ENCODE measurements around the gene AGXT.
A peak's percentile ranks its signal among the peaks of the same experiment; 100 is the strongest.

The AGXT gene

DNA sequence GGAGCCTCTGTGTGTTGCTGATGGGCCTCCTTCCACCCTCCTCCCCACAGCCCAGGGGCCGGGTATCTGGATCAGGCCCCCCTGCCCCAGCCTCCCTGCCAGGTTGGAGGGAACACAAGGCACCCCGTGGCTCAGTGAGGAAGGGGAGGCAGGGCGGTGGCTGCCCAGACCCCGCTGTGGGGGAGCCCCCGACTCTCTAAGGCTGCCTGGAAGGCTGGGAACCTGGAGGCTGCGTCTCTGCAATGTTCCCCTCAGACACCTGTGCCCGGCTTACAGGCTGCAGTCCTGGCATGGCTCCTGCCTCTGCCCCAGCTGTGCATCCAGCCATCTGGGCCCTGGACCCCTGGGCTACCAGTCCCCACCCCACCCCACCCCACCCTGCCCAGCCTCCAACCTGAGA, 27.8 kb downstream of the AGXT start:
- peaks cover 11% of the 10 kb centered on the region for H3K4me1 Mint-ChIP-seq
- no peak overlapping the region for H3K27ac Mint-ChIP-seq
- H3K4me3 Mint-ChIP-seq, result no peak overlapping the region
- no peak for ATAC-seq
- peaks cover 6% of the 10 kb centered on the region for H3K27me3 Mint-ChIP-seq
- H3K9me3 Mint-ChIP-seq, result no peaks in the 10 kb centered on the region
- DNase-seq, result no peak

DNA sequence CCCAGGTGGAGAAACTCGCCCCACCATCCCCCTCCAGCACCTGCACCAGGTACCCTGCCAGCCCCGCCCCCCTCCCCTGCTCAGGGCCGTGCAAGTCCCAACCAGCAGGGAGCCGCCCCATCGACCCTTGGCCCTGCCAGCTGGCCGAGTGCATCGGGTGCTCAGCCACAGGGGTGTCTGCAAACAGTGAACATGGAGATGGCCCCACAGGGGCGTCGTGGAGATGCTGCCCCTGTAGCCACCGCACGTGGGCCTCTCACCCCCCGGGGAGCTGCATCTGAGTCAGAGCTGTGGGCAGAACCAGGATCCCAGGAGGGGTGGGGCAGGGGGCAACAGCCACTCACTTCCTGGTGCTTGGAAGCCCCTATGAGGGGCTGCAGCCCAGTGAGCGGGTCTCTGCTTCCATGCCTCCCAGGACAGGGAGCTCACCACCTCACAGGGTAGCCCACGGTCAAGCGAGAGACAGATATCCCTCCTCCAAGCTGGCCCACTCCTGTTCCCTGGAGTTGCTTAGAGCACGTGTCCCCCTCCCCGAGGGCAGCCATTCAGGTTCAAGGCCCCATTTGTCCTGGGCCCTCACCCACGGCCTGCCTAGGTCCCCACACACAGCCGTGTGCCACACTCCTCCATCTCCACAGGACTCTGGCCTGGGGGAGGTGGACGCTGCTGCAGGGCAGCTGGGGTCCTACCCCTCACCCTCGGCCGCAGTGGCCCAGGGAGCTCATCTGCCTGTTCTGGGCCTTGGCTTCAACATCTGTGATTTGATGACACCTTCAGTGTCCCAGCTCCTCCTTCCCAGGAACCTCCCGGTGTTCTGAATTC, 28.5 kb downstream of the AGXT start:
- no peak overlapping the region for H3K4me3 Mint-ChIP-seq
- H3K27me3 Mint-ChIP-seq, result peaks cover 9% of the 10 kb centered on the region
- H3K9me3 Mint-ChIP-seq, result no peaks in the 10 kb centered on the region
- no peak overlapping the region for H3K27ac Mint-ChIP-seq
- no peak for DNase-seq
- no peak for ATAC-seq
- H3K4me1 Mint-ChIP-seq, result peaks cover 11% of the 10 kb centered on the region

DNA sequence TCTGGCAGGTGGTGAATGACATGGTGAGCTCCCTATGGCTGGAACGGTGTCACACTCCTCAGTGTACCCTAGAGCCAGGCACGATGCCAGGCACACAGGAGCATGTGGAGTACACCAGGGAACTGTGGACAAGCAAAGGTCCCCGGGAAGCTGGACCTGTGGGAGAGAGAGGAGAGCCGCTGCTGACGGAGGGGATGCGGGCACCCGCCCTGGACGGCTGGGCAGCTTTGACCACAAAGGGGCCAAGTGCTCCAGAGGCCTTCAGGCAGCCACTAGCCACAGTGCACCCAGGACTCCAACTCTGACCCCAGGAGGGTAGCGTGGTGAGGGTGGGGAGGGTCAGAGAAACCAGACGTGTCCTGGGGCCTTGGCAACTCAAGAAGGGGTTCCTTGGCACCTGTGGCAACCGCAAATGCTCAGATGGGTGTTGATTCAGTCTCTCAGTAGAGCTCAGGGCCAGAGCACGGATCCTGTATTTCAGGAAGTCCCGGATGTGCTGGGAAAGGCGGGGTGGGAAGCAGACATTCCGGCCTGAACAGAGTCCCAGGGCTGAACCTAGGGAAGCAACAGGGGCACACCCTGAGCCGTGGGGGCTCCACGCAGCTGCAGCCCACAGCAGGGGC, 29.6 kb downstream of the AGXT start:
- peaks cover 16% of the 10 kb centered on the region for H3K27me3 Mint-ChIP-seq
- H3K9me3 Mint-ChIP-seq, result no peaks in the 10 kb centered on the region
- H3K4me1 Mint-ChIP-seq, result peaks cover 11% of the 10 kb centered on the region
- ATAC-seq, result no peak
- H3K4me3 Mint-ChIP-seq, result no peak overlapping the region
- no peak for DNase-seq
- no peak overlapping the region for H3K27ac Mint-ChIP-seq

DNA sequence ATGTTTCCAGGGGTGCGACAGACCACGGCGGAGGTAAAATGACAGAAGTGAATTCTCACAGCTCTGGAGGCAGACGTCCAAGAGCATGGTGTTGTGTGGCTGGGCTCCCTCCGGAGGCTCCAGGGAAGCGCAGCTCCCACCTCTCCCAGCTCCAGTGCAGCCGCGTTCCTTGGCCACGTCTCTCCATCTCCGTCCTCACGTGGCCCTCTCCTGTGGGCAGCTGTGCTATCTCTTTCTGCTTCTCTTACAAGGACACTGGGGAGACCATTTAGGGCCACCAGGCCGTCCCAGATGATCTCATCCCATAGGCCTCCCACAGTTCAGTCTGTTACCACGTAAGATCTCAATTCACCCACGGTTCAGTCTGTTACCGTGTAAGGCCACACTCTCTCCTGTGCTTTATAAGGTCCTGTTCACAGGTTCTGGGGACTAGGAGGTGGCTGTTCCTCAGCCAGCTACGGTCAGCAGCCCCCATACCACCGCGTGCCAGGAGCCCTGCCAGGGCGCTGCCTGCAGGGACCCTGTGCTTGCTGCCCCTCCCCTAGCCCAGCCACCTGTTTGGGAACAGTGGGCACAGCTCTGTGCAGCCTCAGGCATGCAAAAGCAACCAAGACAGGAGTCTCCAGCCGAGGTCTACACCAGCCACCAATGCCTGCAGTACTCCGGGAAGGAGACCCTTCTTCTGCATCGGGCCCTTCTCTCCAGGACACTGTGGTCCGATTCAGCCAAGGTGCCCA, 30.3 kb downstream of the AGXT start:
- no peak overlapping the region for H3K4me3 Mint-ChIP-seq
- H3K4me1 Mint-ChIP-seq, result peaks cover 4% of the 10 kb centered on the region
- ATAC-seq (no peak), DNase-seq (no peak)
- H3K27ac Mint-ChIP-seq, result no peak overlapping the region
- H3K9me3 Mint-ChIP-seq, result no peaks in the 10 kb centered on the region
- H3K27me3 Mint-ChIP-seq, result peaks cover 16% of the 10 kb centered on the region

DNA sequence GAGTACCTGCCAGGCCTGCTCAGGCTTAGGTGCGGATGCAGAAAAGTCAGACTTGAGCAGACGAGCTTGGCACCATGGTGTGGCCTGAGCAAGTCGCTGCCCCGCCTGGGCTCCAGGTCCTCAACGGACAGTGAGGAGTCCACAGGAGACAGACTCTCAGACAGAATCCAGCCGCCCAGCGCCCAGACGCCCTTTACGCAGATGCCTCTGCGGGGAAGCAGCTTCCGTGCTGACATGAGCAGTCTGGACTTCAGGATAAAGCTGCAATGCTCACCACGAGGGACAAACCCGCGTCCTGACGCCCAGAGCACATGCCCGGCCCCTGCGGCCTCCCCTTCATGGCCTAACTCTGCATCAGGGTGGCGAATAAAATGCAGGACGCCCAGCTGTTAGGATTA, 30.8 kb downstream of the AGXT start:
- H3K4me3 Mint-ChIP-seq, result no peak overlapping the region
- H3K4me1 Mint-ChIP-seq, result no peaks in the 10 kb centered on the region
- no peak overlapping the region for H3K27ac Mint-ChIP-seq
- no peaks in the 10 kb centered on the region for H3K9me3 Mint-ChIP-seq
- no peak for DNase-seq
- no peak for ATAC-seq
- peaks cover 16% of the 10 kb centered on the region for H3K27me3 Mint-ChIP-seq

DNA sequence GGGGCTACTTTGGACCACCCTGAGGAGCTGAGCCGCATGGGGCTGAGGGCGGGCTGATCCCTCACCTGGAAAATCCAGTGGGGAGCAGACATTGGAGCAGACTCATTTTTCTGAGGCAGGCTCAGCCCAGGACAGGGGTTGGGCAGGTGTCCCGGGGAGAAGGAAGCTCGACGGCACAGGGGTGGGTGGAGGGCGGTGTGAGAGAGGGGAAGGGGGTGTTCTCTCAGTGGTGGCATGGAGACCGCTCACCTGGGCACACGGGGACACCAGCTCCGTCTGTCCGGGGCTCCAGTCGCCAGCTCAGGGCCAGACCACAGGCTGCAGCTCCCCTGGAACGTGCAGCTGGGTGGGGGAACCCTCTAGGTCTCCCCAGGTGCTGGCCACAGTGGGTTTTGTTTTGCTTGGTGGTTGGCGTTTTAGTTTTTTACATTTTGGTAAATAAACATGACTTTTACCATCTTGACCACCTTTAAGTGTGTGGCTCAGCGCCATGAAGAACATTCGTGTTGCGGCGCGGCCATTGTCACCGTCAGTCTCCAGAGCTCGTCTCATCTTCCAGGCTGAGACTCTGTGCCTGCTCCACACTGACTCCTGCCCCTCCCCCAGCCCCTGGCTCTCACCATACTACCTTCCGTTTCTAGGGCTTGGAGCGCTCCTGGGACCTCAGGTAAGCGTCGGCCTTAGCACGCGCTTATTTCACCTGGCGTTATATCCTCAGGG, 31.7 kb downstream of the AGXT start:
- no peaks in the 10 kb centered on the region for H3K9me3 Mint-ChIP-seq

DNA sequence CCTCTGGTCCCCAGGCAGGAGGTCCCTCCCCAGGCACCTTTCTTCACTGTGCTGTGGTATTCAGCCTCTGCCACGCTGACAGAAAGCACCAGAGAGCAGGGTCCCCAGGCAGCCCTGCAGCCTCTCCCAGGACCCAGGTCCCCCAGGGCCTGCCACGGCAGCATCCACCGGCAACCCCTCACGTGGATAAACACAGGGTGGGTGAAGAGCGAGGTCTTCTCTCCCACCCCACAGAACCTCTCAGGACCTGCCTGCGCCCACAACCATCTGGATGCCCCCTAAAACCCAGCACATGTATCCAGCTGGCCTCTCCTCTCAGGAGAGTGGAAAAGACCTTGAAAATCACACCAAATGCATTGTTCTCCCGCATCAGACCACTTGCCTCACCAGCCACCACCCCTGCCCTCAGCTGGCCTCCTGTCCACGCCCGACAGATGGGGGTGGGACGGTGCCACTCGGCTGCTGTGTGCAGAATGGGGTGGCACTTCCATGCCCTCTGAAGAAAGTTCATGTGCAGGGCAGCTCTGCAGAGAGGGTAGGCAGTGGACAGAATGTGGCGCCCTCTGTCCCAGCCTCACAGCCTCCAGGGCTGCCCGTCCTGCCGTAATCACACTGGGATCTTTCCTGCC, 33.5 kb downstream of the AGXT start:
- Mint-ChIP-seq H3K27me3 (peaks cover 24% of the 10 kb centered on the region), H3K9me3 (no peaks in the 10 kb centered on the region), H3K4me1 (no peaks in the 10 kb centered on the region), H3K27ac (no peak overlapping the region), H3K4me3 (no peak overlapping the region)
- DNase-seq (no peak), ATAC-seq (no peak)

More for the DNA sequence above, 31.7 kb downstream of the AGXT start:
- no peak for DNase-seq
- Mint-ChIP-seq H3K27ac (no peak overlapping the region), H3K27me3 (peaks cover 16% of the 10 kb centered on the region), H3K4me1 (no peaks in the 10 kb centered on the region), H3K4me3 (no peak overlapping the region)
- no peak for ATAC-seq

DNA sequence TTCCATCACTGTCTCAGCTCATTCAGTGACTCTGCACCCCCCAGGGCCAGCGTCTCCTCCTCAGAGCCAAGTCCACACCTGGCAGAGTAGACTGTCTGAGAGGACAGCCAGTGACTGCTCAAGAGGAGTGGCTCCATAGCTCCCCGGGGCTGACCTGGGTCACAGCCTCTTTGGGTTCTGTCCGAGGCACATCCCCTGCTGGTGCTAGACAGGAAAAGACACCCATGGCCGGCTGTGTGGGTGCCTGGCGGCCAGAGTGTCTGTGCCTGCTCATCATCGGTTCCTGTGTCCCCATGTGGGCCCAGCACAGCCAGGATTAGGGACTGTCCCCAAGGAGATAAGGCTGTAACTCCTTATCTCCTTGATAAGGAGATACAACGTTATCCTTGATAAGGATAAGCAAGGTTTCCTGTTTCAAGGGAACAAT, 34.0 kb downstream of the AGXT start:
- Mint-ChIP-seq H3K4me3 (no peak overlapping the region), H3K9me3 (no peaks in the 10 kb centered on the region), H3K27ac (no peak overlapping the region), H3K4me1 (no peaks in the 10 kb centered on the region), H3K27me3 (peaks cover 24% of the 10 kb centered on the region)
- no peak for DNase-seq
- no peak for ATAC-seq

DNA sequence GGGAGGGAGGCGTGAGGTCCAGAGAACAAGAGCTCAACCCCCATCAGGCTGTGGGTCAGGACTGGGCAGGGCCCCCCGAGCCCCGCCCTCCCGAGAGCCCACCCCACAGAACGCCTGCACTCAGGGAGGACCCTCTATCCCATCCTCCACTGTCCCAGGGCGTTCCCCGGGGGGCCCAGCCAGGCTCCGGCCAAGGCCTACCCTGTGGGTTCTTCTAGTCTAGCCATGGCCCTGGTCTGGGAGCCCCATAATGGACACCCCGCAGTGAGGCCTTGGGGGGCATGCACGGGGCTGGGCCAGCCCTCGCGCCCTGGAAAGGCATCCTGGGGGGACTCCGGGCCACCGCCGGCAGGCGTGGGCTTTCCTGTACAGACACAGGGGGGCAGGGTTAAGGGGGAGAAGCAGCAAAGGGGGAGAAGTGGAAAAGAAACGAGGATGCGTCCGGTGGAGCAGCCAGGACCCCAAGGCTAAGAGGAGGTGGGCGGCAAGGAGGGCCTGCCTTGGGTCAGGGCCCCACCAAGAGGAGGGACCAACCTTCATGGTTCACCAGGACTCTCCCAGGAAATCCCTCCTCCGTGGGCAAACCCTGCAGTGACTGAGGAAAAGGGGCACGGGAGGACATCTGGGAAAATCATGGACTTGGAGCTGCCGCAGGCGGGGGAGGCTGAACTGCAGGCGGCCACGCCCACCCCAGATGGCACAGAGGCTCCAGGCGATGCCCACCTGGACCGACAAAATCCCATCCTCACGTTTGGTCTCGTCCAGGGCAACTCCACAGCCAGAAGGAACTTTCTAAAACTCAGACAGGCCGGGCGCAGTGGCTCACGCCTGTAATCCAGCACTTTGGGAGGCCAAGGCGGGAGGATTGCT, 34.8 kb downstream of the AGXT start:
- ATAC-seq (no peak), DNase-seq (no peak)
- Mint-ChIP-seq H3K4me1 (no peaks in the 10 kb centered on the region), H3K9me3 (no peaks in the 10 kb centered on the region), H3K4me3 (no peak overlapping the region), H3K27me3 (peaks cover 24% of the 10 kb centered on the region), H3K27ac (no peak overlapping the region)

DNA sequence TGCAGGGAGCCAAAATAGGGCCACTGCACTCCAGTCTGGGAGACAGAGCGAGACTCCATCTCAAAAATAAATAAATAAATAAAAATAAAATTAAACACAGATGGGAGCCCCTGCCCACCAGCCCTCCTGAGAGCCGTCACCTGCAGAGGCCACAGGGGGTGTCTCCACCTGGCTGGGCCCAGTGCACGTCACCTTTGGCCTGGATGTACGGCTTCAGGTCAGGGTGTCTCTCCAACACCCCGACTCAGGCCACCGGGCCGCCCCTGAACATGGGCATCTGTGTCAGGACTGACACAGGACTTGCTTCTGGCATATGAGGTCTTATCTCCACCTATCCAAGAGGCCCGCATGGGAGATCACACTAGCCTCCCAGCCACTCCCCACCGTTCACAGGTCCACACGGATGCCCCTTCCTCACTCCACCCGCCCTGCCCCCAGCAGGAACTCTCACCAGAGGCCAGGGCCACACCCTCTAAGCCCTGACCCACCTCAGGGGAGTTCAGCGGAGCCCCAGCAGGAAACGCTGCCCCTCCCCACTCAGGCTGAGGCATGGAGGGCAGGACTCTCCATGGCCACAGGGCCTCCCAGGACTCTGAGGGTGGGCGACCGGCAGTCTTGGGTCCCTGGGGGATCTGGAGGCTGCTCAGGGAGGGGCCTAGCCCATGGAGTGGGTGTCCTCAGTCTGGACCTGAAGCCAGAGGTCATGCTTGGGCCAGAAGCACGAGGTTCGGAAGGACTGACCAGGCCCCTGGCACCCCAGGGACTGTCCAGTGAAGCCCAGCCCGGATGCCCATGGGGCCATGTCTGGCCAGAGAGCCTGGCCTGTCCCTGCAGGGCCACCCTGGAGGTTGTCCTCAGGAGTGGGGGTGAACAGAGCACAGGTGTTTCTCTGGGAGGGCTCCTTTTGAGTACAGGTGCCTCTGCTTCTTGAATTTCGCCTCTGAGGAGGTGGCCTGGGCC, 35.9 kb downstream of the AGXT start:
- no peaks in the 10 kb centered on the region for H3K4me1 Mint-ChIP-seq
- ATAC-seq, result no peak
- no peak overlapping the region for H3K4me3 Mint-ChIP-seq
- peaks cover 24% of the 10 kb centered on the region for H3K27me3 Mint-ChIP-seq
- no peak overlapping the region for H3K27ac Mint-ChIP-seq
- H3K9me3 Mint-ChIP-seq, result no peaks in the 10 kb centered on the region
- DNase-seq, result no peak

DNA sequence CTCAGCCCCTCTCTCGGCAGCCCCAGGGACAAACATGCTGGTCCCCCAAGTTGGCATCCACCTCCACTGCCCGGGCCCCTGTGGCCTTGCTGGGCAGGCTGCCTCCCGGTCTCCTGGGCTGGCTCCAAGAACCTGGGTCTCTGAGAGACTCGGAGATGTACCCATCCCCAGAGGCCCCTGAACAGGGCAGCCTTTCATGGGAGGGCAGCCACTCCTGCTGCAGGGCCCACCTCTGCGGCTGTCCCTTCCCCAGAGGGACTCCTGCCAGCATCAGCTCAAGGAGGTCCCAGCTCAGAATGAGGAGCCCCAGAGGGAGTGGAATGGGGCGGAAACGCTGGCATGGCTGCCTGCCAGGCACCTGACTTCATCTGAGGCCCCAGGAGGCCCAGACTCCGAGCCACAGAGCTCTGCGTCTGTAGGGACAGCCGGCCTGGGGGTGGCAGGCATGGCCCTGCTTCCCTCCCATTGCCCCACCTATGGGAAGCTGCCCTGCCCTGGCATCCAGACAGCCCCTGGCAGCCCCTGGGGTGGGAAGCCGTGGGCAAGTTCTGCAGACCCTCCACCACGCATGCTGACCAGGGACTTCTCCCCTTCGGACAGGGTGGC, 36.7 kb downstream of the AGXT start:
- H3K4me3 Mint-ChIP-seq, result no peak overlapping the region
- DNase-seq (no peak), ATAC-seq (peak; percentile 31)
- H3K4me1 Mint-ChIP-seq, result no peaks in the 10 kb centered on the region
- no peaks in the 10 kb centered on the region for H3K9me3 Mint-ChIP-seq
- peaks cover 24% of the 10 kb centered on the region for H3K27me3 Mint-ChIP-seq
- no peak overlapping the region for H3K27ac Mint-ChIP-seq

DNA sequence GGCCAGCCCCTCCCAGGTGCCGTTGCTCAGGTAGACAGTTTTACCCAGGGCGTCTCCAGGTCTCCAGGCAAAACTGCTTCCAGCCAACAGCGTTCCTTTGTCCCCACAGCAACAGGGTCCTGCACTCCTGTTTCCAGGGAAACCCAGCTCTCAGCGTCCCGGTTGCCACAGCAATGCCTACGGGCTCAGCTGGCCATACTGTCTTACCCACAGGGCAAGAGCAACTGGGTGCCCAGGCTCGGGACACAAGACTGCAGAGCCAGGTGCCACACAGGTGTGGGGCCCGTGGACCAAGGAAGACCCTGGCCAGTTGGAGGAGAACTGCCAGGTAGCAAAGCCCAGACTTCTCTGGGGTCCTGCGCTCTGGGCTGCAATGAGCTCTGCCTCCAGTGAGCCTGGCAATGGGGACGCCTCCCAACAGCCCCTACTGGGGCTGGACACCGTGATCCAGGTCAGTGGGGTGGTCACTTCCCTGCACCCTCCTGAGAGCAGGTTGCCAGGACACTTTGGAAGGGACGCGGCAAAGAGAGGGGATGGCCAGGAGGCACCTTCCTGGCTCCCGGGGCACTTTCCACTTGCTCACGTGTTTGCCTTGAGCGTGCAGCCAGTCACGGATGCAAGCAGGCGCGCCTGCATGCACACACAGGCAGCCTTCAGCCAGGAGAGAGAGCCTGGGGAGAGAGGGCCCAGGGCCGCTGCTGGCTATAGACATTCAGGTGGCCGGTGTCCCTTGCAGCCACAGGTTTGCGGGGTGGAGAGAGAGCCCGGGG, 37.7 kb downstream of the AGXT start, which contains the start of gene CROCC2:
TSS of gene CROCC2 (plus strand) at position 196 of the 770 bp plus-strand sequence. CDS start at position 374, 178 bp downstream.
- Mint-ChIP-seq H3K4me3 (no peak within 1 kb of the TSS), H3K27ac (no peak within 1 kb of the TSS), H3K27me3 (peaks cover 19% of the 10 kb centered on the region), H3K9me3 (no peaks in the 10 kb centered on the region), H3K4me1 (no peaks in the 10 kb centered on the region)
- no peak for DNase-seq
- no peak for ATAC-seq

All from stimulated activated naive CD8-positive, alpha-beta T cell treated with anti-CD3 and anti-CD28 coated beads, Interleukin-15, amount 100 ng/mL, for 72 hours (primary cell).